HG02642 (cell line): ENCODE measurements around the gene ANKFY1.
"Not testable (repeated sequence)": the region's sequence is repeated elsewhere in the genome, so short reads cannot be mapped to it uniquely, and the experiment has no call there.

Source experiments
- ATAC-seq: cut with Tn5 transposase; IDR thresholded peaks from one replicate; pipeline ENCODE4 v1.9.1; 2021; ENCODE audit warnings: mild to moderate bottlenecking; ENCODE audit not compliant: unreplicated experiment, poor library complexity

ANKFY1 gene

DNA sequence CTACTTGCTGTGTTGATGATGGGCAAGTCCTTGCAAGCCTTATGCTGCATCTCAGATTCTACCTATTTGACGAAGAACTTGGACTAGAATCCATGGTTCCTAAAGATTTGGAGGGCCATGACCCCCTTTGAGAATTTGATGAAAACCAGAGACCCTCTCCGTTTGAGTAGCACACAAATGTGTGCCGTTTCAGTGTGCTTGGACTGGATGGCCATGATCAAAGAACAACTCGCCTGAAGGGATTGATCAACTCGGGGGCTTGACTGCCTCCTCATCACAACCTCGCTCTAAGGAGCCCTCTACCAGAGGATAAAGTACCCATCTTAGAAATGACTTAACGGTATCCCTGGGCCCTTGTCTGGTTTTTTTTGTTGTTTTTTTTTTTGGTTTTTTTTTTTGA, 2.8 kb upstream of the ANKFY1 start:
- ATAC-seq = no peak

DNA sequence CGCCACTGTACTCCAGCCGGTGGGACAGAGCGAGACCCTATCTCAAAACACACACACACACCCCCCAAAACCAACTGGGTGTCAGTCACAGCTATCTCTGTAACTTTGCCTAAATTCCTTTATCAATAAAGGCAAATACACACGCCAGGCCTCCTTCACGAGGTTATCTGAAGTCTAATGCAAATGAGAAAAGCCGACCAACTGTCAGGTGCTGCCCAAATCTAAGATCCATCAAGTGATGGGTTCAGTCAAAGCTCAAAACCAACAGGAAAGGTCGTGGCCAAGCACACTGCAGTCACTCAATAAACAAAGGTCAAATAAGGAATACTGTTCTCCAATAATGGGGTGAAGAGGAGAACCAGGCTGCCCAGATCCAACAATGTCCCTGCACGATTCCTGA, 1.1 kb downstream of the ANKFY1 start:
- ATAC-seq = no peak

DNA sequence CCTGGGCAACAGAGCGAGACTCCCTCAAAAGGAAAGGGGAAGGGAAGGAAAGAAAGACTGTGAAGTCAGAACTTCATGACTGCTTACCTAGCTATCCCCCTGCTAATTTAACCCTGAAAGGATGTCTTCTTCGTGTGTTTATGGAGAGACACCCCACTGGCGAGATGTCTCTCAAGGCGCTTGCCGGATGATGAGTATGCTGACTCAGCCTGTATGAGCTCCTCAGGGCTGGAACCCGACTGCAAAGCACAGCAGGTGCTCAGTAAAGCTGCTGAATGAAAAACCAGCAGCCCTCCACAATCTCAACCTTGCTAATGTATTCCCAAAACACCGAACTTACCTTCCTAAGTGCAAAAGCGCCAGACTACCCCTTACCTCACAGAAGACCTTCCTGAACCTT, 2.3 kb downstream of the ANKFY1 start:
- ATAC-seq = no peak

DNA sequence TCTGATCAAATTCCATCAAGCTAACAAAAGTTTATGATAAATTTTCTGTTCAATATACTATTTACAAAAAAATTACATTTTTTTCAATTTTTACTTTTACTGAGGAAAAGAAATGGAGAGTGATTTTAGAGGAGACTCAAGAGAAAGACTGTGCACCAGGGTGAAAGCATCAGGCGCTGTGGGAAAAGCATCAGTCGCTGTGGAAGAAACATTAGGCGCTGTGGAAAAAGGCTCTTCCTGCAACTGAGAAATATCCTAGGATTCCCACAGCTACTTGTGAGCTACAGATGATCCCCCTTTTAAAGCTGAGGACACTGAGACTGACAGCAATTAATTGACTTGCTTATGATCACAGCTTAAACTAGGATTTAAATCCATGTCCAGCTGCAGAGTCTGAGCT, 4.9 kb downstream of the ANKFY1 start:
- no peak for ATAC-seq

DNA sequence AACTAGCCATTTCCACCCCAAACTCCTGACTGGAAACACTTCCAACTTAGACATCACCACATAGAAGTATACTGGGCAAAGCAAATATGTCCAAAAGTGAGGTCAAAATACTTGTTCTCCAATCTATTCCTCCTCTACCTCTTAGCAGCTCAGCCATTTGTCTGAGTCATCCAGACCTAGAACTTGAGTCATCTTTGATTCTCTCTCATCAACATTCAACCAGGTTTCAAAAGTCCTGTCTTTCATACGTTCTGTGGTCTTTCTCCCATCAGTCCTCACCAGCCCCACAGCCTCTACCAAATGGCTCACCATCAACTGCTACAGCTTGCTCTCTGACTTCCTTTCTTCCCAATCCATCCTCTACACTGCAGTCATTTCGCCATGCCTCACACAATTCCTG, 6.8 kb downstream of the ANKFY1 start:
- no peak for ATAC-seq

DNA sequence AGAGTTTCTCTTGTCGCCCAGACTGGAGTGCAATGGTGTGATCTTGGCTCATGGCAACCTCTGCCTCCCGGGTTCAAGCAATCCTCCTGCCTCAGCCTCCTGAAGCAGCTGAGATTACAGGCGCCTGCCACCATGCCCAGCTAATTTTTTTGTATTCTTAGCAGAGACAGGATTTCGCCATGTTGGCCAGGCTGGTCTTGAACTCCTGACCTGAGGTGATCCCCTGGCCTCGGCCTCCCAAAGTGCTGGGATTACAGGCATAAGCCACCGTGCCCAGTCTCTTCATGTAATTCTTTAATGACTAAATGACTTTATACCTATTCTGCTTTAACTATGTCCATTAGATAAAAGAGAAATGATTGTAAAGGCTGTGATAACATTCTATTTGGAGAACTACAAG, 8.5 kb downstream of the ANKFY1 start:
- not testable (repeated sequence) for ATAC-seq

DNA sequence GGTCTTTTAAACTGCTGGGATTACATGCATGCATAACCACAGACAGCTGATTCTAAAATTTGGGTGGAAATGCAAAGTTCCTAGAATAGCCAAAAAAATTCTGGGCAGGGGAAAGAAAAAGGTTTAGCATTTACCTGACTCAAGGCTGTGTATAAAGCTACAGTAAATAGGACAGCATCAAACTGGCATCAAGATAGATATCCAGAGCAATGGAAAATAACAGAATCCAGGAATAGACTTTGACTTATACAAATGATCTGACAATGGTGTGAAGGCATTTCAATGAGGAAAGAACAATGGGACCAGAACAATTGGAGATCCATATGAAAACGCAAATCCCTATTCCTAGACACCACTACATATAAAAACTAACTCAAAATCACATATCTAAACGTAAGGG, 12.9 kb downstream of the ANKFY1 start:
- ATAC-seq = no peak

DNA sequence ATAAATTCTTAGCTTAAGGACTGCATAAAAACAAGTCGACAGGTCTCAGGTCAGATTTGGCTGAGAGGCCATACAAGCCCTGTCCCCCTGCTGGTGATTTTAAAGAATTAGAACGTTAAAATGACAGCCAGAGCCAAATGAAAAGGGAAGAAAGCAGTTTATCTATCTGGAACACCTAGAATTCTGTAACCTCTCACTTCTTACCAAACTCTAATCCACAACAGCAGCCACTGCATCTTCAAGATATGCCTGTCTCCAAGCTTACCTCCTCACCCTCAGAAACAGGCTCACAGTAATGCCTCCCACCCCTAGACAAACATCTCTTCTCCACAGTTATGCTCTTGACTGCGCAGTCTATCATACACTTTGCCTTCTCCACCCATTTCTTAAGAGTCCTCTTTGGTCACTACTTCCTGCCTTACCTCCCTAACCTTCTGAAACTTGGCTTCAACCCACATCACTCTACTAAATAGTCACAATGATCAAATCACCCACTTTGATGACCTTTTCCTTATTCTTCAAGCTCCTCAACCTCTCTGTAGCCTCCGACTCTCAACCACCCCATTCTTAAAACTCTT, 14.2 kb downstream of the ANKFY1 start:
- no peak for ATAC-seq

DNA sequence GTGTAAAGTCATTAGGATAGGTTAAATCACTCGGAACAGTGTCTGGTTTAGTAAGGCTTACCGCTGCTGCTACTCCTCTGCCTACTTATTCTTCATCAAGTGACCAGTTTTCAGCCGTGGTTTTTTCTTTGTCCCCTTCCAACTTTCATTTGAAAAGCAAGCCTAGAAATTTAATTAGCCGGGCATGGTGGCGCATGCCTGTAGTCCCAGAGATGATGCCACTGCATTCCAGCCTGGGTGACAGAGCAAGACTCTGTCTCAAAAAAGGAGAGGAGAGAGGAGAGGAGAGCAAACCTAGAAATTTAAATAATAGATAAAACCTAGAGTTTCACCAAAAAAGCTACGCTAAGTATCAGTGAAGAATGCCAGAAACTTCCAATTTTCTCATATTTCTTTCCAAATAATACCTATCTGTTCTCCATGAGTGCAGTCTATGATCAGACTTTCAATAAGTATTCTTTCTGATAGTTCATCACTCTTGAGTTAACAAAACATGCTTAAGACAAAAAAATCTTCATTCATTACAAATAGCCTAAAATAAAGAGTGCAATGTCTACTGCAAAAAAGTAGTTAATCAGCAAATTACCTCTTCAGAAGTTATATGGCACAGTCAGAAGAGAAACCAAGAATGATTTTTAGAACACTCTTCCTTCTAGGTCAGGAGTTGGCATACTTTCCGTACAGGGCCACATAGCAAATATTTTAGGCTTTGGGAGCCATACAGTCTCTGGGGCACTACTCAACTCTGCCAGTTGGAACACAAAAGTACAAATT, 15.1 kb downstream of the ANKFY1 start:
- no peak for ATAC-seq

DNA sequence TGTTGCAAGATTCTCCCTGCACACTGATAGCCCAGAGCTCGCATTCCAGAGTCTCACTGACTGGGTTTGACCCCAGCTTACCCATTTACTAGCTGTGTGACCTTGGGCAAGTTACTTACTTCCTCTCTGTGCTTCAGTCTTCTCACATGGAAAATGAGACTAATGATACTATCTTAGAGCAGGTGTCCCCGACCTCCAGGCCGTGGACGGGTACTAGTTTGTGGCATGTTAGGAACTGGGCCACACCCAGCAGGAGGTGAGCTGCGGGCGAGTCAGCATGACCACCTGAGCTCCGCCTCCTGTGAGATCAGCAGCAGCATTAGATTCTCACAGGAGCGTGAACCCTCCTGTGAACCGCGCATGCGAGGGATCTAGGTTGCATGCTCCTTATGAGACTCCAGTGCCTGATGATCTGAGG, 15.8 kb downstream of the ANKFY1 start:
- no peak for ATAC-seq

DNA sequence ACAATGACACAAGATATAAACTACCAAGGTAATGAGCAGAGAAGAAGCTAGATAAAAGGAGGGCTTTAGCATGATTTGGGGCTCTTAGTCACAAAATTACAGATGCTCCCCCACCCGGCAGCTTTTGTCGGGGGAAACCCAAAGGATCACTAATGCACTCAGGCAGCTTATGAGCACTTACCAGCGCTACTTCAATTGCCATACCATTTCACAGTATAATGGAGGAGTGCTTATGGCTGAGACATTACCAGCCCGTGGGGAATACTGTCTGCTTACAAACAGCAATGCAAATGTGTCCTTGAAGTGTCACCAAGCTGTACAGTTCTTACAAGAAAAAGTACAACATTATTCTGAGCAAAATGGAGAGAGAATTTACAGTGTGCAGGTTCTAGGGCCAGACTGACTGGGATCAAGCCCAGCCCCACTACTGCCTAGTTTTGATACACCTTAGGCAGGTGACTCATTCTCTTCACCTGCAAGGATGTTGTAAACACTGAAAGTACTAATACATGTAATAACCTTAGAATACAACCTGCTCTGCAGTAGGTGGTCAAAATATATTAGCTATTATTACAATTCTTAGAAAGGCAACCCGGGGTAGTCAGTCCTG, 16.3 kb downstream of the ANKFY1 start:
- ATAC-seq = no peak

DNA sequence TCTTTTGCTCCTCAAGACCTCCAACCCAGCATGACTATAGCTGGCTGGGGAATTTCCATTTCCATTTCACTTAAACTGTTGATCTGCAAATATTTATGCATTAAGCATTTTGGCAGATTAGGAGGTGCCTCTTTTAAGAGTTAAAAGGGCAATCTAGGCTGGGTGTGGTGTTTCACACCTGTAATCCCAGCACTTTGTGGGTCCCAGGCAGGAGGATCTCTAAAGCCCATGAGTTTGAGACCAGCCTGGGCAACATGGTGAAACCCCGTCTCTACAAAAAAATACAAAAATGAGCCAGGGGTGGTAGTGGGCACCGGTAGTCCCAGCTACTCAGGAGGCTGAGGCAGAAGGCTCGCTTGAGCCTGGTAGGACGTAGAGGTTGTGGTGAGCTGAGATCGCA, 17.1 kb downstream of the ANKFY1 start:
- ATAC-seq = no peak

DNA sequence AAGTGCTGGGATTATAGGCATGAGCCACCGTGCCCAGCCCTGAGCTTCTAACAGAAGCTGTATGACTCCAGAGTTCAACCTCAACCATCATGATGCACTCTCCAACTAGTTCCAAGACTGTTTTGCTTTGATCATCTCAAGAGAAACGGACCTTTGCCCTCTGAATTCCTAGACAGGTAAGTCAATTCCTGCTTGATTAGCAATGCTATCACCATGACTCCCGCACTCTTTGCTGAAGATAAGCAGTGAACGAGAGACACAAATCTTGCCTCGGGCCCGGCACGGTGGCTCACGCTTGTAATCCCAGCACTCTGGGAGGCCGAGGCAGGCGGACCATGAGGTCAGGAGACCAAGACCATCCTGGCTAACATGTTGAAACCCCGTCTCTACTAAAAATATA, 22.2 kb downstream of the ANKFY1 start:
- no peak for ATAC-seq

DNA sequence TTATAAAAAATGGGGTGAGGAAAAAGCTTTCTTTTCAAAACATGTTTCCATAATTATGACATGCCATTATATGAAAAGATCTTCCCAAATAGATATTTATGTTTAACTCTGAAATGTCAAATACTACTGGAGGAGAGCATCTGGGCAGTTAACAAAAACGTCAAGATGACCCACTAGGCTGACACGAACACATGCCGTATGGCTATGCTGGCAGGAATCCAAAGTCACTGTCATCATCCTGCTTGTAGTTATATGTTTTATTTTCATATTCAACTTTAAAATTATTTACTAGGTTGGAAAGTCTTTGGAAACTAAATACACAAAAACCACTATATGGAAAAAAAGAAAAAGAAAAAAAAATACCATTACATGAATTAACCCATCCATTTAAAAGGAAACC, 27.3 kb downstream of the ANKFY1 start:
- ATAC-seq = no peak

DNA sequence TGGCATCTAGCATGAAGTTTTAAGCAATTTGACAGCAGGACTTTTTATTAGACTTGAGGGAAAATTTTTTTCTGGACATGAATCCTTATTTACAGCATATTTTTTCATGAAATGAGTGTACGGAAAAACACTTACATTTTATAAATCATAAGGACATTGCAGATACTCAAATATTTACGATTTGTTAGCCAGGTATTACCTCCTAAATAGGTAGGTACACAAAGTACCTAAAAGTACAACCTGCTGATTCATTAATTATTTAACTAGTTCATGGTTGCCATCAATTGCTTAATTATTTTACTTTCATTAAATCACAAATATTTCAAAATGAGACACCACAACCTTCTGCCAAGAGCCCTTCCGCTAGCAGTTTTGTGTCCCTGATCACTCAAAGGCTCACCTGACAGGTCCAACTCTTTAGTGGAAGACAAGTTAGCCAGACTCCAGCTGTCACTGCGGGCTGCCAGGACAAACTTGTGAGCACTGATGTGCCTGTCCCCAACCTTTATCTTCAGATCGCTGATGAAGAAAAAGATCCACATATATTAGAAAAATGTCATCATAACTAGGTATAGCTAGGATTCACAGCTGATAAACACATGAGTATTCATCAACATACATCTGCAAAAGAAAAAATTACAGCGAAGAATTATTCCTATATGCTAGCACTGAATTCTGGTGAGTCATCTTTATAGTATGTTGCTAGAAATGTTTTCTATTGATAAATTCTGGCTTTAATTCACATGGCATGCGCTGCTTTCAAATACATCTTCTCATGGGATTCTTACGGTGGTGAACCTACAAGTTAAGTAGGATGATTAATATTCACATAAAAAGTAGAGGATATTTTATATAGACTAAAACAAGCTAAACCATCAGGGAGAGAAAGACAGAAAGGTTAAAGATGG, 28.2 kb downstream of the ANKFY1 start:
- ATAC-seq = no peak

DNA sequence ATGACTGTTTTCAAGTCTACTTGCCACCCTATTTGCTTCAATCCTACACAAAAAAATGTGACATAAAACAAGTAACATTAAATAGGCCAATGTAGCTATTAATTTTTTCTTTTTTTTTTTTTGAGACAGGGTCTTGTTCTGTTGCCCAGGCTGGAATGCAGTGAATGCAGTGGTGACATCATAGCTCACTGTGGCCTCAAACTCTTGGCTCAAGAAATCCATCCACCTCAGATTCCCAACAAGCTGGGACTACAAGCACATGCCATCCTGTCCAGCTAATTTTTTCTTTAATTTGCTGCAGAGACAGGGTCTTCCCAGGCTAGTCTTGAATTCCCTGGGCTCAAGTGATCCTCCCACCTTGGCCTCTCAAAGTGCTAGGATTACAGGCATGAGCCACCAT, 29.4 kb downstream of the ANKFY1 start:
- no peak for ATAC-seq

DNA sequence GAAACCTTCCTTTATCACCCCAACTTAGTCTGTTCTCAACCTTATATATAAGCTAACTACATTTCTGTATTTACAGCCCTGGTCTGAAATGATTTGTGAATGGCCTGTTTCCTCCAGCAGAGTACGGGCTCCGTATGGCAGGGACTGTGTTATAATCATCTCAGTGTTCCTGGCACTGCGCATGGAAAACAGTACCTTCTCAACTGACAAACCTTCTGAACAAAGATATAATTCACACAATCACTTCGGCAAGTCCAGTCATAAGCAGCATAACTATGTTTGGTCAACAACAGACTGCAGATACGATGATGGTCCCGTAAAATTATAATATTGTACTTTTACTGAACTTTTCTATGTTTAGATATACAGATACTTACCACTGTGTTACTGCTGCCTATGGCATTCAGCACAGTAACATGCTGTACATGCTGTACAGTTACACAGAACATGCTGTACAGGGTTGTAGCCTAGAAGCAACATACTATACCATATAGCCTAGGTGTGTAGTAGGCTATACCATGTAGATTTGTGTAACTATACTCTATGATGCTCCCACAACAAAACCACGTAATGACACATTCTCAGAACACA, 30.0 kb downstream of the ANKFY1 start:
- no peak for ATAC-seq

DNA sequence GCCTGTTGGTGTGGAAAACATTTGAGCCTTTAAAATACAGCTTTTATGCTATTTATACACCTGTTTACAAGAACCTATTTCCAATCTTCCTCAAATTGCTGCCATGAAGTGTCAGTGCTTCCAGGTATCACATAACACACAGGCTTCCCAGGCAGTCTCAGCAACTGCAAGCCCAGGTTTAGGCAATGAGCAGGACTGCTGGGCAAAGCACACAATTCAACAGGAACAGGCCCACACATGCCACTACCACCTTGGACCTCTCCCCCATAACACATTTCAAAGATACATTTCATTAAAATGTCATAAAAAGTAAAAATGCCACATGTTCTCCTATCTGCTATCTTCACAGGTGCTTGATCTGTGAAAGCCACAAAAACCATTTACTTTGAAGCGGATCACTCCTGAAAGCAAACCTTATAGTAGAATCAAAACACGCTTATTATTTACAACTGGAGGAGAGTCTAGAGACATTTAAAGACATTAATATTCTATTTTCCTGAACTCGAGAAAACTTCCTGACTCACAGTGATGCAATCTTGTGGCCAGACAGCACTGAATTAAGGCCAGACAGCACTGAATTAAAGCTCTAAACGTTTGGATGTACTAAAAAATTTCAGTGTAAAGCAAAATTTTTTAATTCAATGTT, 31.5 kb downstream of the ANKFY1 start:
- ATAC-seq = no peak

DNA sequence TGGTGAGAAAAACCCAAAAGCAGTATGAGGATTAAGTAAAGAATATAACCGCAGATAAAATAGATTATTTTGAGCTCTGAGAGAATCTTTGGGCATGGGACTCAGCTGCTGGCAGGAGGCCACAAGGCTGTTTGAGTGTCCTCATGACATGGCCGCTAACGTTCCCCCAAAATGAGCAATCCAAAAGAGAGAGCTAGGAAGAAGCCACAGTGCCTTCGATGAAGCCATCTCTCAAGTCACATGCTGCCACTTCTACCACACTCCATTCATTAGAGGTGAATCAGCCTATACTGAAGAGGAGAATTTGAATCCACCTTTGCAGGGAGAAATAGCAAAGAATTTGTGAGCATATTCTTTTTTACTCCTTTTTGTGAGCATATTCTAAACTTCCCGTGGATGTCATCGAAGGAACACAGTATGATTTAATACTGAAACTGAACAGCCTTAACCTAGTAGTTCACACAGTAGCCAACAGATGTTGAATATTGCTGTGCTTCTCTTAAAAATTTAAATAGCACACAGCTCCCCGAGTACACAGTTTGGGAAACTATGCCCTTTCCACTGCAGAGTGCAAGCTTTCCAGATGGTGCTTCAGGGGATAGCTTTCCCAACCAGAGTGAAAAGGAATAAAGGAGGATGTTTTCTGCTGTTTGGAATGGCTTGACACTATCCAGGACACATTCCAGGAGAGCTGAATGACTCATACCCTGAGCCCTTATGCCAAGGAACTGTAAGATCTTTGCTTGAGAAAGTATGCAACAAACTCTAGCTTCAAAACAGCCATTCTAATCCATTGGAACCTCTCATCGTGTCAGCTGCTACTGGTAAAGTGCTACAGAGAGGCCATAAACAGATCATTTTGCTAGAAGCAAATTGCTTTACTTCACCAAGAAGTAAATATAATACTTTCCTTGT, 33.9 kb downstream of the ANKFY1 start:
- no peak for ATAC-seq
